Panc1 (cell line): ENCODE data around the gene ZMYND12. TPM values are rescaled to one million over a fixed set of nuclear protein-coding genes. Genes with fewer than 3 reads are reported as not detected.
"Not testable (repeated sequence)": the region's sequence is repeated elsewhere in the genome, so short reads cannot be mapped to it uniquely, and the experiment has no call there.

Experiments used
- ATAC-seq: fragments of 200-7000 bp; cut with Tn5 transposase; 2 replicates; pipeline ENCODE4 v1.9.1; 2020; ENCODE audit warnings: mild to moderate bottlenecking, moderate library complexity
- Bru-seq: library from RNA; stranded (reverse); fragments of 400-500 nt; gene quantifications from one replicate; lab custom pipeline; 2021; lab: Mats Ljungman, UMichigan
- BruChase-seq, 2 experiments: library from RNA; stranded (reverse); fragments of 400-500 nt; gene quantifications; one replicate each; lab custom pipeline; 2021; lab: Mats Ljungman, UMichigan
- BruUV-seq: library from RNA; stranded (reverse); fragments of 400-500 nt; replicated peaks from 2 replicates; lab custom pipeline; 2021; lab: Mats Ljungman, UMichigan
- CTCF ChIA-PET: fragments of 300-600 bp; sonication (Branson Sonifier 250); formaldehyde crosslinking; loops from one replicate; lab custom pipeline; 2022; ENCODE audit warnings: antibody characterized with exemption; lab: Charles Lee
- POLR2A ChIA-PET: fragments of 300-600 bp; sonication (Branson Sonifier 250); formaldehyde crosslinking; loops from one replicate; lab custom pipeline; 2022; ENCODE audit warnings: antibody characterized with exemption; lab: Charles Lee
- DNase-seq: peaks from one replicate; pipeline ENCODE4 v3.0.0-alpha.2; 2010; ENCODE audit warnings: low read depth, low spot score
- H3K27ac ChIP-seq: 2 replicates; pipeline ENCODE4 v1.5.1; 2011; ENCODE audit warnings: mild to moderate bottlenecking, low read length, inconsistent platforms
- H3K27me3 ChIP-seq: fragments of 200-500 bp; sonication (Bioruptor generic); 2 replicates; pipeline ENCODE4 v1.6.0; 2014; ENCODE audit warnings: low read length, inconsistent platforms; ENCODE audit not compliant: control insufficient read depth, insufficient read depth
- H3K36me3 ChIP-seq: fragments of 200-500 bp; sonication (Bioruptor generic); 2 replicates; pipeline ENCODE4 v1.5.1; 2014; ENCODE audit warnings: inconsistent platforms, mild to moderate bottlenecking, low read length, moderate library complexity; ENCODE audit not compliant: control insufficient read depth, insufficient read depth
- H3K4me1 ChIP-seq: 2 replicates; pipeline ENCODE4 v1.5.1; 2011; ENCODE audit warnings: inconsistent platforms, mild to moderate bottlenecking, low read length, moderate library complexity; ENCODE audit not compliant: control insufficient read depth, insufficient read depth
- H3K4me3 ChIP-seq, 2 experiments: 2 replicates each; pipeline ENCODE4 v1.5.1; 2011 to 2012; ENCODE audit warnings: low read depth in 2 of 2, low read length in 2 of 2, mild to moderate bottlenecking in 2 of 2, inconsistent platforms in 1 of 2, moderate library complexity in 1 of 2
- H3K9me3 ChIP-seq: fragments of 200-500 bp; sonication (Bioruptor generic); 2 replicates; pipeline ENCODE4 v1.5.1; 2014; ENCODE audit warnings: low read depth, mild to moderate bottlenecking, inconsistent platforms, low read length, moderate library complexity; ENCODE audit not compliant: control insufficient read depth, insufficient read depth
- POLR2AphosphoS5 ChIP-seq: IDR thresholded peaks from 2 replicates; pipeline ENCODE4 v1.6.1; 2012; ENCODE audit warnings: mild to moderate bottlenecking, low read depth, low read length, moderate library complexity
- REST ChIP-seq, 2 experiments: IDR thresholded peaks; 2 replicates each; pipeline ENCODE4 v1.6.1; 2011 to 2012; ENCODE audit warnings: low read depth in 2 of 2, control low read depth in 1 of 2, low read length in 1 of 2, mild to moderate bottlenecking in 1 of 2, moderate library complexity in 1 of 2; ENCODE audit not compliant: insufficient read depth in 1 of 2
- SIN3A ChIP-seq: IDR thresholded peaks from 2 replicates; pipeline ENCODE4 v1.6.1; 2012; ENCODE audit warnings: low read depth, mild to moderate bottlenecking, low read length, moderate library complexity, borderline replicate concordance; ENCODE audit not compliant: insufficient read depth
- TCF7L2 ChIP-seq: IDR thresholded peaks from 2 replicates; pipeline ENCODE4 v1.6.1; 2011; ENCODE audit warnings: mild to moderate bottlenecking, low read depth, low read length, inconsistent platforms
- in situ Hi-C: cut with HindIII; loops from 2 replicates; pipeline ENCODE4 v1.10.0; 2016; ENCODE audit warnings: low sequenced_read_pairs, low pct_unique_long_range_greater_than_20kb
- intact Hi-C: fragments of 100-400 bp; cut with micrococcal nuclease; formaldehyde crosslinking; loops from one replicate; pipeline ENCODE4 v1.10.0; 2022; ENCODE audit not compliant: unreplicated experiment
- long read RNA-seq: library from polyadenylated mRNA; unstranded; transcript quantifications from one replicate; pipeline ENCODE4 v2.0.0, GENCODE V29; 2021; ENCODE audit not compliant: unreplicated experiment
- polyA plus RNA-seq: library from polyadenylated mRNA; unstranded; fragments of >200 nt; gene quantifications from one replicate; pipeline ENCODE4 v1.2.1, GENCODE V29; 2012; ENCODE audit warnings: missing spikeins; ENCODE audit not compliant: insufficient read length
- total RNA-seq: library from RNA; stranded (reverse); gene quantifications from one replicate; pipeline ENCODE4 v1.2.1, GENCODE V29; 2021; ENCODE audit not compliant: unreplicated experiment
- TF ChIP-seq, protein P1 (sequence below): fragments of 450-650 bp; IDR thresholded peaks from 2 replicates; pipeline ENCODE4 v1.5.1; 2017; ENCODE audit warnings: mild to moderate bottlenecking

Gene ZMYND12
- total RNA-seq: 0.57 TPM
- polyA plus RNA-seq: 2.4 TPM
- Bru-seq, nascent RNA: percentile 31 among the genes with signal in this experiment
- percentile 24 among the genes with signal in this experiment for BruChase-seq, experiment 1, labeled RNA remaining after a 2-hour chase
- BruChase-seq, experiment 2, labeled RNA remaining after a 6-hour chase: percentile 19 among the genes with signal in this experiment
- long read RNA-seq, partial matches to known transcripts: 1 of 1 reads
- long read RNA-seq, other reads (novel, unspliced or antisense): 0 of 1 reads

DNA sequence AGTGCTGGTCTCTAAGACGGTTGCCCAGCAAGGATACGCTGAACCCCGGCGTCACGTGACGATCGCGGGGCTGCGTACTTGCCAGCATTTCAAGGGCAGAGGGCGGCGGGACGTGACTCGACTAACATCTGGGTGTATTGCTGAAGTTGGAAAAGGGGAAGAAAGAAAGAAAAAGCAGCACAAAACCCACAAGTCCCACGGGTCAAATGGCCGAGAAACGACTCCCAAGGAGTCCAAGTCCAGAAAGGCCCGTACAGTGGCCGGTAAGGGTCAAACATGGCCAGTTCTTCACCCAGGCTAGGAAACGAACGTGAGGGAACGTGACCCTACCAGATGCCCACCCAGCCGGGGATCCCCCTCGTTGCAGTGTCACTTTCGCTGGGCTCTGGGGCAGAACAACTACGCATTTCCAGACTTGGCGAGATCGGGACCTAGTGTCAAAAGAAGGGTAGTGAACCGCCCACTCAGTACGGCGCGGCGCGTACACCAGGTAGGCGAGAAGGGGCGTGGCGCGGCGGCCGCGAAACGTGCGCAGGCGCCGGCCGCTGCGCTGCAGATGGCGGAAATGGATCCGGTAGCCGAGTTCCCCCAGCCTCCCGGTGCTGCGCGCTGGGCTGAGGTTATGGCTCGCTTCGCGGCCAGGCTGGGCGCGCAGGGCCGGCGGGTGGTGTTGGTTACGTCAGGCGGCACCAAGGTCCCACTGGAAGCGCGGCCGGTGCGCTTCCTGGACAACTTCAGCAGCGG, at the start of gene ZMYND12, which contains the start of gene PPCS:
Gene ZMYND12, minus strand, starts transcription at position 13 of the 744 bp plus-strand sequence. CDS start 25 bp downstream, outside the sequence.
Gene PPCS, plus strand, starts transcription at position 534 of the 744 bp plus-strand sequence. Its CDS starts 23 bp downstream, at position 557.
- peaks cover 13% of the 10 kb centered on the region for H3K36me3 ChIP-seq
- peak; percentile 97 for ATAC-seq
- peaks cover 16% of the 10 kb centered on the region for H3K4me1 ChIP-seq
- TF ChIP-seq, protein P1, sequence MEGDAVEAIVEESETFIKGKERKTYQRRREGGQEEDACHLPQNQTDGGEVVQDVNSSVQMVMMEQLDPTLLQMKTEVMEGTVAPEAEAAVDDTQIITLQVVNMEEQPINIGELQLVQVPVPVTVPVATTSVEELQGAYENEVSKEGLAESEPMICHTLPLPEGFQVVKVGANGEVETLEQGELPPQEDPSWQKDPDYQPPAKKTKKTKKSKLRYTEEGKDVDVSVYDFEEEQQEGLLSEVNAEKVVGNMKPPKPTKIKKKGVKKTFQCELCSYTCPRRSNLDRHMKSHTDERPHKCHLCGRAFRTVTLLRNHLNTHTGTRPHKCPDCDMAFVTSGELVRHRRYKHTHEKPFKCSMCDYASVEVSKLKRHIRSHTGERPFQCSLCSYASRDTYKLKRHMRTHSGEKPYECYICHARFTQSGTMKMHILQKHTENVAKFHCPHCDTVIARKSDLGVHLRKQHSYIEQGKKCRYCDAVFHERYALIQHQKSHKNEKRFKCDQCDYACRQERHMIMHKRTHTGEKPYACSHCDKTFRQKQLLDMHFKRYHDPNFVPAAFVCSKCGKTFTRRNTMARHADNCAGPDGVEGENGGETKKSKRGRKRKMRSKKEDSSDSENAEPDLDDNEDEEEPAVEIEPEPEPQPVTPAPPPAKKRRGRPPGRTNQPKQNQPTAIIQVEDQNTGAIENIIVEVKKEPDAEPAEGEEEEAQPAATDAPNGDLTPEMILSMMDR: no peak
- TF ChIP-seq TCF7L2 (0 out of 2 replicates have a peak, but pooled peaks have one; percentile 9), POLR2AphosphoS5 (peak; percentile 84), SIN3A (peak; percentile 68; the same call in 1 of the 2 replicates), REST (IDR thresholded peaks at IDR 0.05; ENCODE audit: insufficient read depth in 1 of 2, low read depth in 2 of 2, low read length in 1 of 2) (peak in 1 of 2 experiments; percentile 58; a peak in 1 of 4 replicates)
- no peaks in the 10 kb centered on the region for H3K27me3 ChIP-seq
- DNase-seq: peak; percentile 86
- ChIA-PET POLR2A (no interaction called here), CTCF (no interaction called here)
- BruUV-seq: no TSS peak
- H3K4me3 ChIP-seq: peak within 1 kb of the TSS; percentile 81 to 93
- in situ Hi-C loops: no loop called here
- intact Hi-C loops: no loop called here
- H3K27ac ChIP-seq: peak within 1 kb of the TSS; percentile 98
- no peaks in the 10 kb centered on the region for H3K9me3 ChIP-seq

DNA sequence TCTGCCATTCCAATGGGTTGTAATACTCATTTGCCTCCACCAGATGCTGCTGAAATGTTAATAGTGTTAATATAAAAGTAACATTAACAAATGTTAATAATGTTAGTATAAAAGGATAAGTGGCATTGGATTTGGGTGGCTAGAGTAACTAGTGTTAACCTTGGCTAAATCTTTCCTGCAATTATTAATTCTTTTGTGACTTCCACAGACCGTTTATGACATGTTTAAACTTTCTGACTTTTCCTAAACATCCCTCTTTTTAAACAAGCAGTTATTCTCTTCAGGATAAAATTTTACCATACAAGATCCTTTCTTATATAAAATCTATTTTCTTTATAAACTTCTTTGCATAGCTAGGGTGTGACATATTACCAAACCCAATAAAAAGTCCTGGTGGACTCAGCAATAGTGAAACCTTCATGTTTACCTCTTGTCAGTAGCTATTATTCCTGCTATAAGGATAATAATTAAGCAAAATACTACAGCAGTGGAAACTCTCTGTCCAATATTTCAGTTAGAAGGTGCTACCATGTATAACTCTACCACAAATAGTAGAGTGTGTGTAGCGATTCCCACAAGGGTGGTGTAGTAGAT, 48.8 kb upstream of the ZMYND12 start:
- H3K4me3 ChIP-seq: no peak overlapping the region
- CTCF ChIA-PET: no interaction called here
- in situ Hi-C loops: no loop called here
- peaks cover 46% of the 10 kb centered on the region for H3K9me3 ChIP-seq
- TF ChIP-seq, protein P1: no peak
- TF ChIP-seq TCF7L2 (no peak), SIN3A (no peak), POLR2AphosphoS5 (no peak), REST (IDR thresholded peaks at IDR 0.05; ENCODE audit: insufficient read depth in 1 of 2, low read depth in 2 of 2, low read length in 1 of 2) (no peak)
- intact Hi-C loops: no loop called here
- no peaks in the 10 kb centered on the region for H3K36me3 ChIP-seq
- DNase-seq: no peak
- H3K27me3 ChIP-seq: no peaks in the 10 kb centered on the region
- ATAC-seq: no peak
- H3K4me1 ChIP-seq: no peaks in the 10 kb centered on the region
- POLR2A ChIA-PET: no interaction called here
- BruUV-seq: no TSS peak
- no peak overlapping the region for H3K27ac ChIP-seq

GRCh38 chr1:42502031-42502430, 46.2 kb upstream of the ZMYND12 start:
- in situ Hi-C loops, POLR2A ChIA-PET, ATAC-seq, intact Hi-C loops, CTCF ChIA-PET, H3K36me3 ChIP-seq, H3K4me1 ChIP-seq, BruUV-seq, H3K4me3 ChIP-seq, H3K27ac ChIP-seq, H3K27me3 ChIP-seq, DNase-seq: not testable (repeated sequence)
- H3K9me3 ChIP-seq: peaks cover 32% of the 10 kb centered on the region
